K562 treated with DMSO at 1 percent for 48 hours (cell line): ENCODE data around the gene RPSA. TPM values are rescaled to one million over a fixed set of nuclear protein-coding genes. Genes with fewer than 3 reads are reported as not detected.

ENCODE experiments used
- total RNA-seq: library from RNA; unstranded; fragments of 300-600 nt; gene quantifications from 2 replicates; pipeline ENCODE4 v1.2.3, GENCODE V29; 2022; ENCODE audit warnings: low replicate concordance; ENCODE audit errors: extremely low read depth

The RPSA gene
- 1,766 TPM in 1 of 2 replicates, not detected in the other for total RNA-seq

DNA sequence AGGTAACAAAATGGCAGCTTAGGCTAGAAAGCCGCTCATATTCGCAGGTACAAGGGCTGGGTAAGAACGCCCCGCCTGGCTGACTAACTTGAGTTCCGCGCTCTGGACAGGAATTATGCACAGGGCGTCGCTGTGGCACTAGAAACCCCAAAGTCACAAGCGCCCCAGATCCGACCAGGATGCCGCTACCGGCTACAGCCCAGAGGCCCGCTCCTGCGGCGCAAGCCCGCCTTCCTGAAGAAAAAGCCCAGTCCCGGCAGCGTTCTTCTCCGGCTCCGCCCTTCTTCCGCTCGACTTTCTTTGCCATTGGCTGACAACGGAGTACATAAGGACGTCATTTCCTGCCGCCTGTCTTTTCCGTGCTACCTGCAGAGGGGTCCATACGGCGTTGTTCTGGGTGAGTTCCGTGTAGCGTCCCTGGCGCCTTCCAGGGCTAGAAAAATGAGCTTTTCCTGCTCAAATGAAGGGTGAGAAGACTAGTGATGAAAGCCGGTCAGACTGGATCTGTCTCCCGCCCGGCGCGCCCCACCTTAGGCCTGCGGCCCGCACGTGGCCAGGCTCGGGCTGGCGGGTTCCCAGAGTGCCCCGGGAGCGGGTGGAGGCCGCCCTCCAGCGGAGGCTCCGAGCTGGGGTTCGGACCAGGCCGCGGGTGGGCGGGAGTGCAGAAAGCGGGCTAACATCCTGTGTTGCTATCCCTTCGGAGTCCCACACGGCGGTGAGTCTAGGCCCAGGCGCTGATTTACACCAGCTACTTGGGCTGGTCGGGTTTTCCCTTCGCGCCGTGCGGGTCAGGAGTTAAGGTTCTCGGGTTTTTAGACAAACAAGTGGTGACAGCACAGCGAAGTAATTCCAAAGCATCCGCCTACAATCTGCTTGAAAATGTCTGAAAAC lies at the start of gene RPSA:
RPSA (plus strand) TSS at position 353 of the 891 bp plus-strand sequence. CDS start 934 bp downstream, outside the sequence.

DNA sequence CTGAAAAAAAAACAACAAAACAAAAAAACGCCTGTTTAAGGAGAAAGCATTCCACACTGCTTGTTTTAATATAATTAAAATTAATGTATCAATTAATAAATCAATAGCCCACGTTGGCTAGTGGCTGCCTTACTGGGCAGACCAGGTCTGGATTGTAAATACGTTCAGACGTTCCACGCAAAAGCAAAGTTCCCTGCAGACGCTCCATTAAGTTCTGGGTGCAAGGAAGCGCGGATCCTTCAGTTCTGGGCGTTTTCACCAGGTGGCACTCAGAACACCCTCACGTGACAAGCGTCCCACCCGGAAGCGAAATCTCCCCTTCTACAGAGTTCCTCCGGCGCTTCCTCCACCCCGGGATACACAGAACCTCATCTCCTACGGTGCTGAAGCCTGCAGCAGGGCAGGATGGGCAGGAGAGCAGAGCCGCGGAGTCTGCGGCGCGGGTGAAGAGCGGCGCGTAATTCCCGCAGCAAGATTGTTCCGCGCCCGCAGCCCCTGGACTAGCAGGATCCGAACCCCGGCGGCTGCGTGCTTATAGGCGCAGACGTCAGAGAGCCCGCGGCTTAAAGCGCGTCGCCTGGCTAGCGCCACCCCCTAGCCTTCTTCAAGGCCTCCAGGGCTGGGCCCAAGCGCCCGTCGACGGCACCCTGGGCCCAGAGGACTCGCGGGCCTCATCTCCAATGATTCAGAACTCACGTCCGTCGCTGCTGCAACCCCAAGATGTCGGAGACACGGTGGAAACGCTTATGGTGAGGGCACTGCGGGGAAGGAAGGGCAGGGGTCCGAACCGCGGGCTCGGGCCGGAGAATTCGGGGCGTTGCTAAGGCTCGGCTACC lies 23.3 kb upstream of the RPSA start, which contains the start of gene SLC25A38:
SLC25A38 (plus strand) TSS at position 326 of the 836 bp plus-strand sequence; CDS start at position 681, 355 bp downstream.

Other genes with a start within 250 kb of the RPSA start
- not detected in 2 replicates for gene XIRP1, start 214.1 kb upstream of the RPSA start, total RNA-seq
- gene CX3CR1, start 126.7 kb upstream of the RPSA start, total RNA-seq: not detected in 2 replicates
- not detected in 2 replicates for gene CCR8, start 77.0 kb upstream of the RPSA start, total RNA-seq
- gene SLC25A38, start 23.4 kb upstream of the RPSA start, total RNA-seq: not detected in 2 replicates
- not detected in 2 replicates for gene MOBP, start 61.0 kb downstream of the RPSA start, total RNA-seq